ENCODE results near the gene LMF1.

The LMF1 gene

DNA sequence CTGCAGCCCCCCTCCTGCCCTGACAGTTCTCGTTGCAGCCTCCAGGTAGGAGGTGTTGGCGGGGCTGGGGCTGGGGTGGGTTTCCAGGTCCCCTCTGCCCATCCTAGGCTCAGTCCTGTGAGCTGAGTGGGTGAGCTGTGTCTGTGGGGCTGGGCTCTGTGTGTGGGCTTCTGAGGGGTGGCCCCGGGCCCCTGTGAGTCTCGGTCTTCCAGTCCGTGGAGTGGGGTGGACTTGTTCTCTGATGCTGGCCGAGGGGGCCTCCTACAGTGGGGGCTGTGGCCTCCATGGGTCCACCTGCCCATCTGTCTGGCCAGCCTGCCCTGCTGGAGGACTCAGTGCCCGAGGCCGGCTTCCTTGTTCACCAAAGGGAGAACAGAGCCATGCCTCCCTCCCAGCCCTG lies 43.4 kb upstream of the LMF1 start:
- TF ChIP-seq, protein P1, sequence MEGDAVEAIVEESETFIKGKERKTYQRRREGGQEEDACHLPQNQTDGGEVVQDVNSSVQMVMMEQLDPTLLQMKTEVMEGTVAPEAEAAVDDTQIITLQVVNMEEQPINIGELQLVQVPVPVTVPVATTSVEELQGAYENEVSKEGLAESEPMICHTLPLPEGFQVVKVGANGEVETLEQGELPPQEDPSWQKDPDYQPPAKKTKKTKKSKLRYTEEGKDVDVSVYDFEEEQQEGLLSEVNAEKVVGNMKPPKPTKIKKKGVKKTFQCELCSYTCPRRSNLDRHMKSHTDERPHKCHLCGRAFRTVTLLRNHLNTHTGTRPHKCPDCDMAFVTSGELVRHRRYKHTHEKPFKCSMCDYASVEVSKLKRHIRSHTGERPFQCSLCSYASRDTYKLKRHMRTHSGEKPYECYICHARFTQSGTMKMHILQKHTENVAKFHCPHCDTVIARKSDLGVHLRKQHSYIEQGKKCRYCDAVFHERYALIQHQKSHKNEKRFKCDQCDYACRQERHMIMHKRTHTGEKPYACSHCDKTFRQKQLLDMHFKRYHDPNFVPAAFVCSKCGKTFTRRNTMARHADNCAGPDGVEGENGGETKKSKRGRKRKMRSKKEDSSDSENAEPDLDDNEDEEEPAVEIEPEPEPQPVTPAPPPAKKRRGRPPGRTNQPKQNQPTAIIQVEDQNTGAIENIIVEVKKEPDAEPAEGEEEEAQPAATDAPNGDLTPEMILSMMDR (IDR thresholded peaks at IDR 0.05; ENCODE audit: insufficient read depth, low read length, missing control alignments) = no peak
- no peak overlapping the region for H3K4me3 ChIP-seq (ENCODE audit: low read depth, low read length)
- ChIA-PET CTCF (no interaction called here), POLR2A (no interaction called here)
- DNase-seq (ENCODE audit: low read depth, low spot score) = no peak

DNA sequence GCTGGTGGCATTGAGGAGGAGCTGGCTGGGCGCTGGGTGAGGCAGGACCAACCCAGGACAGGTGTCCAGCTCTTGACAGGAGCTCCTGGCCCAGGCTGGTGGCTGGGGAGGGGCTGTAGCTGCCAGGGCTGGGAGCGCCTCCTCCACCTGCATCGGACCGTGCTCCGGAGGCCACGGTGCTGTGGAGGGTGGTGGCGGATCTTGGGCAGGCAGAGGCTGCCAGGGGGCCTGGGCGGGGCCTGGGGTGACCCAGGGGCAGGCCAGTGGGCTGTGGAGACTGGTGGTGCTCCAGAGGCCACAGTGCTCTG lies 42.8 kb upstream of the LMF1 start:
- DNase-seq (ENCODE audit: low read depth, low spot score) = no peak
- POLR2A ChIA-PET = no interaction called here
- CTCF ChIA-PET = no interaction called here
- TF ChIP-seq, protein P1 (IDR thresholded peaks at IDR 0.05; ENCODE audit: insufficient read depth, low read length, missing control alignments) = no peak
- no peak overlapping the region for H3K4me3 ChIP-seq (ENCODE audit: low read depth, low read length)

DNA sequence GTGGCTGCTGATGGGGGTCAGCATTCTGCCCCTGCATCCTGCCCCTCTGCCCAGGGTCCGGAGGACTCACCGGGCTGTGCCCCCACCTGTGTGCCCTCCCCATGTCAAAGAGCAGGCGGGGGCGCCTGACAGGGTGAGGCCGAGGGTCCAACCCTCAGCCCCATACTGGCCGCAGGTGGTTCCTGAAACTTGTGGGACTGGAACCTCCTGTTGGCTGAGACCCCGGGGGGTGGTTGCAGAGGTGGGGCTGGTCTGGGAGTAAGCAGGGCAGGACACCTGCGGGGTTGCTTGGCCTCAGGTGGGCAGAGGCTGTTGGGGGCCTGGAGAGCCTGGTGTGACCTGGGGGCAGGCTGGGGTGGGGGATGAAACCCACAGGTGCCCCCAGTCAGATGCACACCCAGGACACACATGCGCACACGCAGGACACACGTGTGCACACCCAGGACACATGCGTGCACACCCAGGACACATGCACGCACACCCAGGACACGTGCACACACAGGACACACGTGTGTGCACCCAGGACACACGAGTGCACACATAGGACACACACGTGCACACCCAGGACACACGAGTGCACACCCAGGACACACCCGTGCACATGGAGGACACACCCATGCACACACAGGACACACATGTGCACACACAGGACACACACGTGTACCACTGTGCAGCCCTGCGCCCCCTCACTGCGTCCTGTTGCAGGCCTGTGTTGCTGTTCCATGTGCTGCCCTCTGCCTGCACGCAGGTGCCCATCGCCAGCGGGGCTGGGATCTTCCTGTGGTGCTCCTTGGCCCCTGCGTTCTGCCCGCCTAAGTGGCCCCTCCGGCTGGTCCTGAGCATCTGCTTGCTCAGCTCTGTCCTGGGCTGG lies 42.2 kb upstream of the LMF1 start:
- no peak overlapping the region for H3K4me3 ChIP-seq (ENCODE audit: low read depth, low read length)
- ChIA-PET POLR2A (no interaction called here), CTCF (no interaction called here)
- DNase-seq (ENCODE audit: low read depth, low spot score) = no peak
- TF ChIP-seq, protein P1 (IDR thresholded peaks at IDR 0.05; ENCODE audit: insufficient read depth, low read length, missing control alignments) = no peak

DNA sequence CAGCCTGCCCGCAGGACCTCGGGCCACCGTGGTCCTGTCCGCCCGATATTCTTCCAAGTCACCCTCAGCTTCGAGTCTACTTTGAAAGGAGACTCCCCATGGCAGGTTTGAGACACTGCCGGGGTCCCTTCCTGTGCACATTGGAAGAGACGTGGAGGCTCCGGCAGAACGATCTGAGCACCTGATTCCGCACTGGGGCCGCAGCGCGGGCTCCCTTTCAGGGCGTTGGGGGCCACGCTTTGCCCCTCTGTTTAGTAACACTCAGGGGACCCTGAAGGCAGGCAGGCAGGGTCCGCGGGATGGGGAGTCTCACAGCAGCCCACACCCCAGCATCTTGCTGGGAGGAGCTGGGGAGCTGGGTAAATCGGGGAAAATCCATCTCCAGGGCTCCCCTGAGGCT lies 41.4 kb upstream of the LMF1 start:
- TF ChIP-seq, protein P1 (IDR thresholded peaks at IDR 0.05; ENCODE audit: insufficient read depth, low read length, missing control alignments) = no peak
- no peak for DNase-seq (ENCODE audit: low read depth, low spot score)
- ChIA-PET POLR2A (no interaction called here), CTCF (no interaction called here)
- no peak overlapping the region for H3K4me3 ChIP-seq (ENCODE audit: low read depth, low read length)

DNA sequence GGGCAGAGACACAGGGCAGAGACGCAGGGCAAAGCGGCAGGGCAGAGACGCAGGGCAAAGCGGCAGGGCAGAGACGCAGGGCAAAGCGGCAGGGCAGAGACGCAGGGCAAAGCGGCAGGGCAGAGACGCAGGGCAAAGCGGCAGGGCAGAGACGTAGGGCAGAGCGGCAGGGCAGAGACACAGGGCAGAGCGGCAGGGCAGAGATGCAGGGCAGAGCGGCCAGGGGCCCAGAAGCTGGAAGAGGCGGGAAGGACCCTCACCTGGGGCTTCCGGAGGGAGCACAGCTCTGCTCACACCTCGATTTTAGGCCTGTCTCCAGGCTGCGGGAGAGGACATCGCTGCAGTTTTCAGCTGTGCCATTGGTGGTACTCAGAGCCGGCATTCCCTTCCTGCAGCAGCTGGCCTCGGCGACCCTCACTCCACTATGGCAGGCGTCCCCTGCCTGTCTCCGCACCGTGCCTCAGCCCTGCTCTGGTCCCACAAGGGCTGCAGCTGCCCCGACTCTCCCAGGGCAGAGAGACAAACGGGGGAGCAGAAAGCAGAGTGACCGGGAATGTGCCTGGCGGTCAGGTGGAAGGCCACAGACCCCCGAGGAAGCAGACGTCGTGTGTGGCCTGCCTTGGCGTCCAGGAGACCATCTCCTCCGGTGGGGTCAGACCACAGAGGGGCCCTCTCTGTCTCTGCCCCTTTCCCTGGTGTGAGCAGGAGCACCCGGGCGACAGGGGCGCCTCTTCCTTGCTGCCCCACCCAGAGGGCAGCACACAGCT lies 40.7 kb upstream of the LMF1 start:
- CTCF ChIA-PET = no interaction called here
- no peak for DNase-seq (ENCODE audit: low read depth, low spot score)
- TF ChIP-seq, protein P1 (IDR thresholded peaks at IDR 0.05; ENCODE audit: insufficient read depth, low read length, missing control alignments) = no peak
- no peak overlapping the region for H3K4me3 ChIP-seq (ENCODE audit: low read depth, low read length)
- POLR2A ChIA-PET = no interaction called here

DNA sequence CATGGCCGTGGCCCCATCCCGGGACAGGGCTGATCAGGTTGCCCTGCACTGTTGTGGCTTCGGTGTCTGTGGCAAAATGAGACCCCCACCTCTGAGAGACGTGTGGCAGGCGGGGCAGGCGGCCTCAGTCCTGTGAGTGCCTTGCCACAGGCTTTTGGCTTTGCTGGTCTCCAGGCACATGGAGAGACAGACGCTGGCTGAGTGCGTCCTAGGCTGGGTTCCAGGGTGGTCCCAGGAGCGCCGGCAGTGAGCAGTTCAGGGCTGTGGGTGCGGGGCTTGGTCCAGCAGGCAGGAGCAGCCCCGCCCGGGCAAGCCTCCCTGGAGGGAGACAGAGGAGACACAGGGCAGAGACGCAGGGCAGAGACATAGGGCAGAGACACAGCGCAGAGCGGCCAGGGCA lies 40.0 kb upstream of the LMF1 start:
- ChIA-PET POLR2A (no interaction called here), CTCF (no interaction called here)
- no peak for DNase-seq (ENCODE audit: low read depth, low spot score)
- TF ChIP-seq, protein P1 (IDR thresholded peaks at IDR 0.05; ENCODE audit: insufficient read depth, low read length, missing control alignments) = no peak
- H3K4me3 ChIP-seq (ENCODE audit: low read depth, low read length) = no peak overlapping the region
